HG03457 (cell line): ENCODE data around the gene CDCP2.
"Not testable (repeated sequence)": the region's sequence is repeated elsewhere in the genome, so short reads cannot be mapped to it uniquely, and the experiment has no call there.

Experiments
- ATAC-seq: cut with Tn5 transposase; IDR thresholded peaks from one replicate; pipeline ENCODE4 v1.9.1; 2021; ENCODE audit warnings: moderate number of reproducible peaks; ENCODE audit not compliant: unreplicated experiment

CDCP2 gene

GRCh38 chr1:54094730-54095105 lies 58.1 kb downstream of the CDCP2 start:
- ATAC-seq, result not testable (repeated sequence)

GRCh38 chr1:54094001-54094729 lies 58.6 kb downstream of the CDCP2 start:
- no peak for ATAC-seq

- ATAC-seq, result no peak
These were observed 61.1 kb downstream of the CDCP2 start for GRCh38 chr1:54091666-54092065.

- no peak for ATAC-seq
These were observed 64.4 kb downstream of the CDCP2 start for GRCh38 chr1:54088385-54088784.

GRCh38 chr1:54086754-54087153 lies 66.0 kb downstream of the CDCP2 start:
- ATAC-seq, result no peak

GRCh38 chr1:54084794-54085193 lies 68.0 kb downstream of the CDCP2 start:
- no peak for ATAC-seq
